GM12873 (cell line): ENCODE measurements around the gene PTGES3L.

Experiments used
- CTCF ChIP-seq: IDR thresholded peaks from 2 replicates; pipeline ENCODE4 v1.5.1; 2012; ENCODE audit warnings: low read depth, mild to moderate bottlenecking, moderate library complexity, low read length, control low read depth; ENCODE audit not compliant: insufficient read depth; ENCODE audit errors: missing control alignments

Gene PTGES3L

GRCh38 chr17:42997390-42997983, 17.6 kb upstream of the PTGES3L start:
- no peak for TF ChIP-seq CTCF

DNA sequence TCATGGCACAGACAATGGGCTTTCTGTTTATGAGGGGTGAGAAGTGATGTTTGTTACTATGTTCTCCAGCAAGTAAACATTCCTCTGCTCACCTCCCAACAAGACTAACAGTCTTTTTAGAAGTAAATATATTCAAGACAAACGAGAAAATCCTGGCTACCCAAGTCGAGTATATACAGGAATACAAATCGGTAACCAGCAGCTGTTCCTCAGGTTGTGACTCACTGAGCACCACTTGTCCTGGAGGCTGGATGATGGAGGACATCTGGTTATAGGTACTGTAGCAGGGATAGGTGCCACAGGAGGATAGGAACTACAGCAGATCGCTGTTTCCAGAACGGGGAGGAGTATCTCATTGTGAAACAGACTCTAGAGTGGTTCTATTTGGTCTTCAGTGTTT, 13.0 kb upstream of the PTGES3L start:
- TF ChIP-seq CTCF, result no peak

GRCh38 chr17:42991471-42991870, 11.6 kb upstream of the PTGES3L start:
- no peak for TF ChIP-seq CTCF

GRCh38 chr17:42989726-42990652, 10.1 kb upstream of the PTGES3L start:
- TF ChIP-seq CTCF, result no peak

- TF ChIP-seq CTCF, result no peak
These were observed 9.3 kb upstream of the PTGES3L start for GRCh38 chr17:42989141-42989540.

DNA sequence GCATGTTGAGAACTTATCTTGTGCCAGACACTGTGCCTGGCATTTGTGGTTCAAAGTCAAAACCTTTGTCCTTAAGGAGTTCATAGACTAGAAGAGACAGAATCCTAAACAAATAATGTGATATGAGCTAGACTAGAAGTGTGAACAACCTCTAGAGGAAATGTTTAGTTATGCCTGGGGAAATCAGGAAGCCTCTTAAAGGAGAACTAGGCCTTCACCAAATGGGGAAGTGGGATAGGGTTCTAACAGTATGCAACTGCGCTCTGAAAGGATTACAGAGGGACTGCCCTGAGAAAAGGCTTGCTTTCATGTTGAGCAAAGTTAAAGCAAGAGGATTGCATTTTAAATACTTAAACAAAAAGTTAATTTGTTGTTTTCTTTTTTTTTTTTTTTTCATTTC, 5.3 kb upstream of the PTGES3L start:
- TF ChIP-seq CTCF, result no peak

DNA sequence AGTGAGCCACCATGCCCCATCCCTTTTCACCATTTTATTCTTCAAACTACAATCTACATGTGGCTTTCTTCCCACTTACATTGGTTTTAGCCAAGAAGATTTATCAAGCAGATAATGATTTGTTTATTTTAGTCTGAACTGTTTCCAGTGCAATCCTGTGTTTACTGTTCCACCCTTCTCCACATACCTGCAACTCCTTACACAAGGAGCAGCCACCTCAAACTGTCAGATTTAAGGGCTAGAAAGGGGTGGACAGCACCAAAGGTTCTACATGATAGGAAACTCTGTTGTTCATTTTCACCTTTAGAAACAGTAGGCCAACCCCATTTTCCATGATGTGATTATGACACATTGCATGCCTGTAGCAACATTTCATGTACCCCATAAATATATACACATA, 2.4 kb upstream of the PTGES3L start:
- TF ChIP-seq CTCF, result no peak
